ENCODE measurements around the gene TWSG1.
"Not testable (repeated sequence)": the region's sequence is repeated elsewhere in the genome, so short reads cannot be mapped to it uniquely, and the experiment has no call there.

Gene TWSG1

GRCh38 chr18:9348766-9349165, 14.2 kb downstream of the TWSG1 start:
- Histone ChIP-seq H3K9ac (ENCODE audit: low read depth, low read length) (no peak overlapping the region), H3K36me3 (ENCODE audit: insufficient read depth, low read length) (no peaks in the 10 kb centered on the region), H3K9me3 (ENCODE audit: control insufficient read depth, insufficient read depth, low read length) (no peaks in the 10 kb centered on the region), H3K4me1 (ENCODE audit: insufficient read depth, low read length) (0 out of 2 replicates have a peak, but pooled peaks cover 3% of the 10 kb centered on the region)

GRCh38 chr18:9353596-9353995, 19.0 kb downstream of the TWSG1 start:
- H3K4me1 ChIP-seq (ENCODE audit: insufficient read depth, low read length): no peaks in the 10 kb centered on the region
- H3K36me3 ChIP-seq (ENCODE audit: insufficient read depth, low read length): no peaks in the 10 kb centered on the region
- no peaks in the 10 kb centered on the region for H3K9me3 ChIP-seq (ENCODE audit: control insufficient read depth, insufficient read depth, low read length)
- no peak overlapping the region for H3K9ac ChIP-seq (ENCODE audit: low read depth, low read length)

GRCh38 chr18:9354256-9354655, 19.7 kb downstream of the TWSG1 start:
- Histone ChIP-seq H3K36me3 (ENCODE audit: insufficient read depth, low read length) (no peaks in the 10 kb centered on the region), H3K9me3 (ENCODE audit: control insufficient read depth, insufficient read depth, low read length) (no peaks in the 10 kb centered on the region), H3K9ac (ENCODE audit: low read depth, low read length) (no peak overlapping the region), H3K4me1 (ENCODE audit: insufficient read depth, low read length) (no peaks in the 10 kb centered on the region)

GRCh38 chr18:9356976-9357375, 22.4 kb downstream of the TWSG1 start:
- H3K36me3 ChIP-seq (ENCODE audit: insufficient read depth, low read length): no peaks in the 10 kb centered on the region
- no peaks in the 10 kb centered on the region for H3K4me1 ChIP-seq (ENCODE audit: insufficient read depth, low read length)
- H3K9me3 ChIP-seq (ENCODE audit: control insufficient read depth, insufficient read depth, low read length): no peaks in the 10 kb centered on the region
- no peak overlapping the region for H3K9ac ChIP-seq (ENCODE audit: low read depth, low read length)

- no peak overlapping the region for H3K9ac ChIP-seq (ENCODE audit: low read depth, low read length)
- H3K36me3 ChIP-seq (ENCODE audit: insufficient read depth, low read length): no peaks in the 10 kb centered on the region
Measured at GRCh38 chr18:9359796-9360195, 25.2 kb downstream of the TWSG1 start.

GRCh38 chr18:9361191-9361590, 26.6 kb downstream of the TWSG1 start:
- Histone ChIP-seq H3K9ac (ENCODE audit: low read depth, low read length) (no peak overlapping the region), H3K4me1 (ENCODE audit: insufficient read depth, low read length) (peaks cover 9% of the 10 kb centered on the region), H3K9me3 (ENCODE audit: control insufficient read depth, insufficient read depth, low read length) (no peaks in the 10 kb centered on the region), H3K36me3 (ENCODE audit: insufficient read depth, low read length) (no peaks in the 10 kb centered on the region)

More at GRCh38 chr18:9359796-9360195, 25.2 kb downstream of the TWSG1 start:
- H3K4me1 ChIP-seq (ENCODE audit: insufficient read depth, low read length): no peaks in the 10 kb centered on the region
- H3K9me3 ChIP-seq (ENCODE audit: control insufficient read depth, insufficient read depth, low read length): no peaks in the 10 kb centered on the region

- Histone ChIP-seq H3K9me3 (ENCODE audit: control insufficient read depth, insufficient read depth, low read length) (no peaks in the 10 kb centered on the region), H3K4me1 (ENCODE audit: insufficient read depth, low read length) (peaks cover 12% of the 10 kb centered on the region), H3K36me3 (ENCODE audit: insufficient read depth, low read length) (no peaks in the 10 kb centered on the region), H3K9ac (ENCODE audit: low read depth, low read length) (no peak overlapping the region)
Measured at GRCh38 chr18:9362869-9363268, 28.3 kb downstream of the TWSG1 start.

- H3K4me1 ChIP-seq (ENCODE audit: insufficient read depth, low read length): peaks cover 12% of the 10 kb centered on the region
- H3K9me3 ChIP-seq (ENCODE audit: control insufficient read depth, insufficient read depth, low read length): no peaks in the 10 kb centered on the region
- no peaks in the 10 kb centered on the region for H3K36me3 ChIP-seq (ENCODE audit: insufficient read depth, low read length)
- no peak overlapping the region for H3K9ac ChIP-seq (ENCODE audit: low read depth, low read length)
Measured at GRCh38 chr18:9364242-9364641, 29.7 kb downstream of the TWSG1 start.

GRCh38 chr18:9365406-9365805, 30.8 kb downstream of the TWSG1 start:
- no peaks in the 10 kb centered on the region for H3K36me3 ChIP-seq (ENCODE audit: insufficient read depth, low read length)
- peaks cover 12% of the 10 kb centered on the region for H3K4me1 ChIP-seq (ENCODE audit: insufficient read depth, low read length)
- no peak overlapping the region for H3K9ac ChIP-seq (ENCODE audit: low read depth, low read length)
- H3K9me3 ChIP-seq (ENCODE audit: control insufficient read depth, insufficient read depth, low read length): no peaks in the 10 kb centered on the region

GRCh38 chr18:9366126-9366714, 31.6 kb downstream of the TWSG1 start:
- no peaks in the 10 kb centered on the region for H3K36me3 ChIP-seq (ENCODE audit: insufficient read depth, low read length)
- H3K4me1 ChIP-seq (ENCODE audit: insufficient read depth, low read length): peaks cover 12% of the 10 kb centered on the region
- no peaks in the 10 kb centered on the region for H3K9me3 ChIP-seq (ENCODE audit: control insufficient read depth, insufficient read depth, low read length)
- H3K9ac ChIP-seq (ENCODE audit: low read depth, low read length): no peak overlapping the region

- not testable (repeated sequence) for H3K4me1 ChIP-seq (ENCODE audit: insufficient read depth, low read length); H3K9me3 ChIP-seq (ENCODE audit: control insufficient read depth, insufficient read depth, low read length); H3K36me3 ChIP-seq (ENCODE audit: insufficient read depth, low read length); H3K9ac ChIP-seq (ENCODE audit: low read depth, low read length)
Measured at GRCh38 chr18:9373254-9373653, 38.7 kb downstream of the TWSG1 start.

- H3K9ac ChIP-seq (ENCODE audit: low read depth, low read length): no peak overlapping the region
- peaks cover 7% of the 10 kb centered on the region; the same call in 1 of the 2 replicates for H3K4me1 ChIP-seq (ENCODE audit: insufficient read depth, low read length)
- no peaks in the 10 kb centered on the region for H3K36me3 ChIP-seq (ENCODE audit: insufficient read depth, low read length)
- no peaks in the 10 kb centered on the region for H3K9me3 ChIP-seq (ENCODE audit: control insufficient read depth, insufficient read depth, low read length)
Measured at GRCh38 chr18:9379118-9379517, 44.5 kb downstream of the TWSG1 start.

- Histone ChIP-seq H3K36me3 (ENCODE audit: insufficient read depth, low read length) (no peaks in the 10 kb centered on the region), H3K9ac (ENCODE audit: low read depth, low read length) (no peak overlapping the region), H3K9me3 (ENCODE audit: control insufficient read depth, insufficient read depth, low read length) (no peaks in the 10 kb centered on the region), H3K4me1 (ENCODE audit: insufficient read depth, low read length) (peaks cover 7% of the 10 kb centered on the region; the same call in 1 of the 2 replicates)
Measured at GRCh38 chr18:9380101-9380500, 45.5 kb downstream of the TWSG1 start.

- Histone ChIP-seq H3K36me3 (ENCODE audit: insufficient read depth, low read length) (no peaks in the 10 kb centered on the region), H3K4me1 (ENCODE audit: insufficient read depth, low read length) (peaks cover 7% of the 10 kb centered on the region; the same call in 1 of the 2 replicates), H3K9ac (ENCODE audit: low read depth, low read length) (no peak overlapping the region), H3K9me3 (ENCODE audit: control insufficient read depth, insufficient read depth, low read length) (no peaks in the 10 kb centered on the region)
Measured at GRCh38 chr18:9380621-9381395, 46.2 kb downstream of the TWSG1 start.

- Histone ChIP-seq H3K36me3 (ENCODE audit: insufficient read depth, low read length) (no peaks in the 10 kb centered on the region), H3K9ac (ENCODE audit: low read depth, low read length) (no peak overlapping the region), H3K9me3 (ENCODE audit: control insufficient read depth, insufficient read depth, low read length) (peaks cover 3% of the 10 kb centered on the region; the same call in 1 of the 2 replicates), H3K4me1 (ENCODE audit: insufficient read depth, low read length) (no peaks in the 10 kb centered on the region)
Measured at GRCh38 chr18:9386879-9387278, 52.3 kb downstream of the TWSG1 start.
